ENCODE results near the gene KLRC2. TPM values are rescaled to one million over a fixed set of nuclear protein-coding genes. Genes with fewer than 3 reads are reported as not detected.
A peak's percentile ranks its signal among the peaks of the same experiment; 100 is the strongest.

Gene KLRC2
- total RNA-seq, 1 experiment from 2014 or later: not detected

- in situ Hi-C loops (cut with HindIII; ENCODE audit: low pct_unique_long_range_greater_than_20kb, low sequenced_read_pairs): no loop called here
- DNase-seq (ENCODE audit: low read depth): peak; percentile 93
Observed at GRCh38 chr12:10385166-10385613, 50.6 kb downstream of the KLRC2 start.

- DNase-seq (ENCODE audit: low read depth): no peak
- in situ Hi-C loops (cut with HindIII; ENCODE audit: low pct_unique_long_range_greater_than_20kb, low sequenced_read_pairs): no loop called here
Observed at GRCh38 chr12:10384191-10384590, 51.6 kb downstream of the KLRC2 start.

GRCh38 chr12:10381928-10382628 lies 53.7 kb downstream of the KLRC2 start:
- no peak for DNase-seq (ENCODE audit: low read depth)
- in situ Hi-C loops (cut with HindIII; ENCODE audit: low pct_unique_long_range_greater_than_20kb, low sequenced_read_pairs): no loop called here

Other genes with a start within 250 kb of the KLRC2 start
- gene GABARAPL1, start 223.1 kb downstream of the KLRC2 start, total RNA-seq (2014; rRNA removed; shearing (Covaris generic); ENCODE audit: low replicate concordance): 83.6 and 160 TPM in 2 replicates
- not detected in 2 replicates for gene KLRD1, start 128.1 kb downstream of the KLRC2 start, total RNA-seq (2014; rRNA removed; shearing (Covaris generic); ENCODE audit: low replicate concordance)
- not detected in 2 replicates for gene KLRK1, start 46.0 kb downstream of the KLRC2 start, total RNA-seq (2014; rRNA removed; shearing (Covaris generic); ENCODE audit: low replicate concordance)
- not detected in 2 replicates for gene KLRC4, start 26.3 kb downstream of the KLRC2 start, total RNA-seq (2014; rRNA removed; shearing (Covaris generic); ENCODE audit: low replicate concordance)
- gene KLRC3, start 15.4 kb downstream of the KLRC2 start, total RNA-seq (2014; rRNA removed; shearing (Covaris generic); ENCODE audit: low replicate concordance): not detected in 2 replicates
- not detected in 2 replicates for gene KLRC1, start 17.4 kb upstream of the KLRC2 start, total RNA-seq (2014; rRNA removed; shearing (Covaris generic); ENCODE audit: low replicate concordance)
- gene EIF2S3B, start 69.9 kb upstream of the KLRC2 start, total RNA-seq (2014; rRNA removed; shearing (Covaris generic); ENCODE audit: low replicate concordance): 0.12 and 0.14 TPM in 2 replicates
- 64.4 and 89.6 TPM in 2 replicates for gene MAGOHB, start 177.6 kb upstream of the KLRC2 start, total RNA-seq (2014; rRNA removed; shearing (Covaris generic); ENCODE audit: low replicate concordance)
- gene STYK1, start 238.0 kb upstream of the KLRC2 start, total RNA-seq (2014; rRNA removed; shearing (Covaris generic); ENCODE audit: low replicate concordance): 4.8 and 6.7 TPM in 2 replicates

Measured in Caki2 (cell line).